HG03521 (cell line): ENCODE results near the gene FBN2.

Experiments
- ATAC-seq: cut with Tn5 transposase; IDR thresholded peaks from one replicate; pipeline ENCODE4 v1.9.1; 2021; ENCODE audit warnings: mild to moderate bottlenecking, moderate library complexity; ENCODE audit not compliant: unreplicated experiment

FBN2 gene

DNA sequence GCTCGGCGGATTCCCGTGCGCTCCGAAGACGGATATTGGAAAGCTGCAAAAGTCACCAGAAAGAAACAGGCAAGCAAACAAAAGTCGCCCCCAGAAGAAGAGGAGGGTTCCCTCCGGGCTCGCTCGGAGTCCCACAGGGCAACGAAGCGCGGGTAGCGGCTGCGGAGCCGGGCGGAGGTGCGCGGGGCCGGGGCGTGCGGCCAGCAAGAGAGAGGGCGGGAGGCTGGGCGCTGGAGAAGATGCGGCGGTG, at the start of gene FBN2:
TSS of gene FBN2 (minus strand) at position 246 of the 250 bp plus-strand sequence. CDS start 642 bp downstream, outside the sequence.
- ATAC-seq = no peak

DNA sequence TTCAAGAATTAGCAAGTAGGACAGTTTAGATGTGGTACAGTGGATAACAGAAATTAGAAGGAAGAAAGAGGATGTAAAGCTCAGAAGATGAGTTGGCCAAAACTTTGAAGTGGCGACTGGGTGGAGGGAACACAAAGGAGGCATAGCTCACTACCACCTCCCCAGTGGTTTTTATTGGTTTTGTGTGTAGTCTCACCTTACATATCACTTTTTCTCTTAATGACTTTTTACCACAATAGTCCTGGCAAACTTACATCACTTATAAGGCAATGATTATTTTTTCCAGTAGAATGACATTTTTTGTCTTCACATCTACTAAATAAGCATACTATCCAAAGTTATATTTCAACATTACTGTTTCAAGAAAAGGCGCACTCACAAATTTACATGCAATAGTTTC, 49.2 kb upstream of the FBN2 start:
- no peak for ATAC-seq

DNA sequence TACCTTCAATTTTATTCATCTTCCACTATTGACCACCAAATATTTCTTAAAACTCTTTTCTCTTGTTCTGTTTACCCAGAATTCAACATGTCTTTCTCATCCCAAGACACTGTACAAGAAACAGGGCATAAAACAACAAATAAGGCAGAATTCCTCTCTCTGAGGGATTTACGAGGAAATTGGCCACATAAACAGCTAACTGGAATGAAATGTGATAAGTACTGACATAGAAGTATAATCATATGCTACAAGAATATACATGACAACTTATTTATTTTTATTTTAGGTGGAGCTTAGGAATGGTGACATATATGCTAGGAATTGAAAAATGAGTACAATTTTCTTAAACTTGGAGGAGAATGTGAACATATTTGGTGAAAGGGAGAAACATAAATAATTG, 48.8 kb upstream of the FBN2 start:
- no peak for ATAC-seq

DNA sequence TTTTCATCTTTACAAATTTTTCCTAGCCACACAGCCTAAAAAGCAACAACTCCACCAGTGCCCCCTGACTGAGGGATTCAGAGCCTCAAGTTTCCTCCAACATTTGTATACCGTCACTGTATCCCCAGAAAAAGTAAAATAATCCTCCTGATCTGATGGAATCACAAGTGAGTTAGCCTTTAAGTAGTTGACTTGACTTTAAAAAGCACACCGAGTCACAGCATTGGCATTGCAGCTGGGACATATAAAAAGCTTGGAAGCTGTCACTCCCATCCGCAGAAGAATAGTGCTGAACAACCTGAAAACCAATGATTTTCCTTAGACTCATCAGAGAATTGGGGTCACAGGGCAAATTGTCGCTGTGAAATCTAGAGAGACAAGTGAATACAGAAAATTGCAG, 41.6 kb upstream of the FBN2 start:
- no peak for ATAC-seq

DNA sequence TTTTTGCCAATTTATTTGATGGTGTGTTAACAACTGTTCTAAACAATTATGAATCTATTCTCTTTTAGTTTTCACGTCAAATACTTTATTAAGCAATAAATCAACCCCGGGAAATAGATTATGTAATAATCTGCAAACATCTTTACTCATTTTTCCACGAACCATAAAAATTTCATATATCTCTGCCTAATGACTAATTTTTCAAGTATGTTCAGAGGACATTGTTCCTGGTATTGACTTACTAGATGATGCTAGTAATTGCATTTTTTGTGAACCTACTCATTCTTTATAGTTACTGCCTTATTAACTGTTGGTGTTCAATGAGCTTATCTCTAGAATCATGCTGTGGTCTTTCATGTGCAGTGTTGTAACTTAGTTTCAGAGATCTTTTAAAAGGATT, 41.0 kb upstream of the FBN2 start:
- no peak for ATAC-seq

DNA sequence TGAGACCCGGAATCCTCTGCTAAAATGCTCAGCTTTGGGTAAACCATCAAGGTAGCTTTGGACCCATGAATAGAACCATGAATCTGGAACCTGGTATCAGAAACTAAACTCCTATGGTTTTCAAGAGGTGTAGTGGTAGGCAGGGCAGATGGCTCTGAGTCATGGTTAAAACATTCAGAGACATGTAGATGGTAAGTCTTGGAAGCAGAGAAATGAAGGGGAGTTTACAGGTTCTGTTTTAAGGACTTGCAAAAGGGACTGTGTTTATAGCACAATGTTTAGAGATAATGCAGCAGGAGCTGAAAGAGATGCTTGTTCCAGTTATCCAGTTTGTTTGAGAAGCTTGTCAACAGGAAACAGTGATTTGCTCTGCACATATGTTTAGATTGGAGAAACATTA, 36.0 kb upstream of the FBN2 start:
- no peak for ATAC-seq

DNA sequence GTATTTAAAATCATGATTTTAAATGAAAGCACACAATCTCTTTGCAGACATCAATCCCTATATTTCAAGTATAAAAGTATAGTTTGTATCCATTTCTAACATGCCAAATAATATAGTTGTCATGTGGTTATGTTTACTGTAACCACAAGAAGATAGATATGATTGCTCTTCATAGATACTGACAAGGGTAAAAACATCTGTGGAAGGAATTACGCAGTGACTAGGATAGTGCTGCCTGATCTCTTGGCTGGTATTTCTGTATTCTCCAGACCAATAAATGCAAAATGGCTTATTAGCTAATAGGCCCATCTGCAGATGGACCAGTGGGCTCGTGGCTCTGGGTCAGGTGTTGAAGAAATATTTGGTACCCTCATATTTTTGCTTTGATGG, 34.9 kb upstream of the FBN2 start:
- ATAC-seq = no peak

DNA sequence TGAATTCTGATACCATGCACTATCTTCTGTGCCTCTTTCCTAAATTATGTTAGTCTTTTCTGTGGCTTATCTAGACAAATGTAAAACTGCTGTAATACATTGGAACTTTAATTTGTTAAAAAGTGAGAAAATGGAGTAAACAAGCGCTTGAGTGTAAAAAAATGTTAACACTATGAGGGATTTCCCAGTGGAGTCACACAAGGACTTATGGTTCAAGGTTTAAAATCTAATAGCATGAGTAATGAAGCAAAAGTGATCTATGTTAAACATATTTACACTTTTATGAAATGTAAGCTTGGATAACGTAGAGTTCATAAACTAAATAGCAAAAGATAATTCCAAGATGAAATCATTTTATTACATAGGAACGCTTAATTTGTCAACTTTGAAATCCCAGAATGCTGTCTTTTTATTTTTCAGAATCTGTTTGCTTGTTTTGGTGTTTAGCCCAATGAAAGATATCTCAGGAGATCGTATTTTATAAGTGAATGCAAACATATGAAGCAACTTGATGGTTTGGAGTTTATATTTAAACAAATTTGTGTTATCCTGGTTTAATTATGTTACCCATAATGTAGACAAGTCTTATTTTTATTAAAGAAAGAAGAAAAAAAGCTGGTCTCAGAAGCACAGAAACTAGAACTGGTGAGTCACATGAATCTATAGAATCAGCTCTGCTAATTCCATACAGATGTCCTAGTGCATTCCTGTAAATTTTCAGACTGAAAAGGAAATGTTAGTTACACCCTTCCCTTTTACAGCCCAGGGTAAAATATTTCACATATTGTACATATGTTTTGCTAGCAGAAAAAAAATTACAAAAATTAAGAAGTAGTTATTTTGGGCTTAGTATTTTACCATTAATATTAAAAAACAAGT, 34.2 kb upstream of the FBN2 start:
- no peak for ATAC-seq

DNA sequence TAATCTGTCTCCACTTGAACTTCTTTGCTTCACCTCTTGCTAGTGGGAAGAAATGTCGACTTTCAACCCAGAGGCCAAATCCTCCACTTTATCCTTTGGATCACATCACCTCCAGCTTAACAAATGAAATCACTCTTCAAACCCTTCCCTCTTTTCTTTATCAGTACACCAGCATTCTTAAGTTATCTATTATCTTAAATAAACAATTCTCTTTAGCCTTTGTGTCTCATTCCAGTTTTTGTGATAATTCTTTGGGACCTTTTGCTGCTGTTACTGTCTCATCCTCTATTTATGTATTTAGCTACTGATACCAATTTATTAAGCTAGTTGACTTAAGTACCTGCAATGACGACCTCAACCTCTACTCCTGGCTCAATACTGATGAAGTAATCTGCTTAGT, 28.1 kb upstream of the FBN2 start:
- ATAC-seq = no peak

DNA sequence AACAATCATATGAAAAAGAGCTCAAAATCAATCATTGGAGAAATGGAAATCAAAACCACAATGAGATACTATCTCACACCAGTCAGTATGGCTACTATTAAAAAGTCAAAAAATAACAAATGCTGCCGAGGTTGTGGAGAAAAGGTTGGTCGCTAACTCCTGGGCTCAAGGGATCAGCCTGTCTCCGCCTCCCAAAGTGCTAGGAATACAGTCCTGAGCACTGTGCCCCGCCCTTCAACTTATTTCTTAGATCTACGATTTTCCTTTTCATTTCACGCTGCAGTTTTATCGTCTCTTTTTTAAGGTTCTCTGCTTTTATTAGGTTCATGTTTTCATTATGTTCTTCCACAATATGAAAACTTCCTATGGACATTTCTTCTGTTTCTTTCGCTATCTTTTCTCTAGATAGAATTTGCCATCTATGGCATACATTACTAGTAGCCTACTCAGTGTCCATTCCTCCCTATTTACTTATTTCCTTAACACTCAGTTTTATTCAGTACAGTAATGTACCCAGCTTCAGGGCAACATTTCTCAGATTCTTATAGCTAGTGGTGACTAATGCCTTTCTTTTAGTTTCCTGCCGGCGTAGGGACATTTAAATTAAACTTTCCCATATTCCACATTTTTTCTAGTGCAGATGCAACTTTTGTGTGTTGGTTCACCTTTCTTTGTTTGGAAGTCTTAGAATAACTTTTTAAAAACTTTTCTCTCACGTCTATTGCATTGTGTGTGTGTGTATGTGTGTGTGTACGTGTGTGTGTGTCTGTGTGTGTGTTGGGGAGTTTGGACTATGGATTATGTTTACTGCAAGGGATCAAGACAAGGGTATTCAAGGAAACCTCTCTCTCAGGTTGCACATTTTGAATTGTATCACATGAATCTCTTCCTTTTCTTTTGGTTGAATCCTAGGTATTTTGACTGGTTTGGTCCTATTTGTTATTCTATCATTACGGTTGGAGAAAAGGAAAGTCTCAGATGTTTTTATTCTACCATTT, 21.6 kb upstream of the FBN2 start:
- ATAC-seq = no peak

DNA sequence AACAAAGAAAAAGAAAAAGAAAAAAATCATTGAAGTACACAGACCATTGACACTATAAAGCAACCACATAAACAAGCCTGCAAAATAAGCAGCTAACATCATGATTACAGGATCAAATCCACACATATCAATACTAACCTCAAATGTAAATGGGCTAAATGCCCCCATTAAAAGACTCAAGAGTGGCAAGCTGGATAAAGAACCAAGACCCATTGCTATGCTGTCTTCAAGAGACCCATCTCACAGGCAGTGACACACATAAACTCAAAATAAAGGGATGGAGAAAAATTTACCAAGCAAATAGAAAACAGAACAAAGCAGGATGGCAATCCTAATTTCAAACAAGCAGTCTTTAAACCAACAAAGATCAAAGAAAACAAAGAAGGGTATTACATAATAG, 15.7 kb upstream of the FBN2 start:
- no peak for ATAC-seq

DNA sequence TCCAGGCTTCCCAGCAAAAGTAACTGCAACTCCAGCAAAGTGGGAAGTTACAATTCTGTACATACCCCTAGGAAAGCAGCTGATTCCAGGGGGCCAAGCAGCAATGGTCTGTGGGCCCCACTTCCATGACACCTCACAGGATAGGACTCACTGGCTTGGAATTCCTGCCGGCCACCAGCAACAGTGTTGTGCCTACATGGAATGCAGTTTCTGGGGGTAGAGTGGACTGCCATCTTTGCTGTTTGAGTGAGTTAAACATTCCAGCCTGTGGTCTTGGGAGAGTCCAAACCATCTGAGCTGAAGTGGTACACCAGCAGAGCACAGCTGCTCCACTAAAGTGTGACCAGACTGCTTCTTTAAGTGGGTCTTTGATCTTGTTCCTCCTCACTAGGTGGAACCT, 13.4 kb upstream of the FBN2 start:
- no peak for ATAC-seq

DNA sequence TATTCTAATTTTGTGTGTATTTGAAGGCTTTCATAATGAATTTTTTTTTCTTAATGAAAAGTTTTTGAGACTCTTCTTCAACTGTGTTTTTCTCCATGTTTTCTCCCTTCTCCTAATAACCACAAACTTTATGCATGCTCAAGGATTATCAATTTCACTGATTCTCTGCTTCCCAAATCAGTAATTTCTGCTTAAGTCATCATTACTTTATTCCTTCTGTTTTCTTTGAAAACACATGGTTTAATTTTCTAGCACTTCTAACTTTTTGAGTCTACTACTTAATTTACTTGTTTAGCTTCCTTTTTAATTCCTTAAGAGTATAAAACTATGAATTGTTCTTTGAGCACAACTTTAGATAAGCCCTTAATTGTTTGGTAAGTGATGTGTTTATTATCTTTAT, 11.5 kb upstream of the FBN2 start:
- no peak for ATAC-seq

DNA sequence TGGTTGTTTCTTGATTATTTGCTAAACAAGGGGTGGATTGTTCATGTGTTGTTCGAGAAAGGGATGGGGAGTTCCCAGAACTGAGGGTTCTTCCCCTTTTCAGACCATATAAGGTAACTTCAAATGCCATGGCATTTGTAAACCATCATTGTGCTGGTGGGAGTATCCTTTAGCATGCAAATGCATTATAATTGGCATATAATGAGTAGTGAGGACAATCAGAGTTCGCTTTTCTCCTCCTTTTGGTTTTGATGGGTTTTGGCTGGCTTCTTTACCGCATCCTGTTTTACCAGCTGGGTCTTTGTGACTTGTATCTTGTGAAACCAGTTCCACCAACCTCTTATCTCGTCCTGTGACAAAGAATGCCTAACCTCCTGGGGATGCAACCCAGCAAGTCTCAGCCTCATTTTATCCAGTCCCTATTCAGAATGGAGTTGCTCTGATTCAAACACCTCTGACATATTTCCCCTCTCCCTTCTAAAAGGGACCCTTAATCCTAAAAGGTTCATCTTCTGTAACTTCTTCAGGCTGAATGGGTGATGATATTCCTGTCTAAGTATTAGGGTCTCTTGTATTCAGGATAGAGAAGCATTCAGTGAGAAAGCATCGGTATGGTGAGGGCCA, 8.7 kb upstream of the FBN2 start:
- ATAC-seq = no peak

DNA sequence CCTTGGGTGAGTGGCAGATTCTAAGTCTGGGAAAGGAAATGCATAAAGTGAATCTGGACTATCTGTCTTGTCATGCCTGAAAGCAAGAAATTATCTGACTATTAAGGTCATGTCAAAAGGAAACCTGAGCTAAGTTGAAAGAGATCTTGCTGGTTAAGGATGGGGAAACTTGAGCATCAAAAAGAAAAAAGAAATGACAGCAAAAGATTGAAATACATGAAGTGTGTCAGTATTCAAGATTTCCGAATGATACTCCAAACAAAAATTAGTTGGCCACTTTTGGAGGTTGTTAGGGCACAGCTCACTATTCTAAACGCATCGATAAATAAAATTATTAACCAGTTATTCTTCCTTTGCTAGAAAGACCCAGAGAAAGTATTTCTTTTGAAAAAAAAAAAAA, 3.3 kb upstream of the FBN2 start:
- ATAC-seq = no peak

DNA sequence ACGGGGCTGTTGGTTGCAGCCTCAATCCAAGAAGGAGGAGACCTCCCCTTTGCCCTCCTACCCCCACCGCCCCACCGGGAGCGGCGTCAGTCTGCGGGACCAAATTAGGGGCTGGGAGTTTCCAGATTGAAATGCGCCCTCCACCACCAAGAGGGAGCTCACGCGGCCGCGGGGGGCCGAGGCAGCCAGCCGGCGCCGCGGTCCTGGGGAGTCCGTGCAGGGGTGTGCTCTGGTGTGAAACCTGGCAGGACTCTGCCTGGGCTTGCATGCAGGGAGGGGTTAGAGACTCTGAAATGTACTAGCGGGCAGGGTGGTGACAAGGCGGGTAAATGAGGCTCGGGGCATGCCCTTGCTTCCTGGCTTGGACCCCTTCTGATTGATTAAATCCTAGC, 989 bp upstream of the FBN2 start:
- ATAC-seq = no peak

DNA sequence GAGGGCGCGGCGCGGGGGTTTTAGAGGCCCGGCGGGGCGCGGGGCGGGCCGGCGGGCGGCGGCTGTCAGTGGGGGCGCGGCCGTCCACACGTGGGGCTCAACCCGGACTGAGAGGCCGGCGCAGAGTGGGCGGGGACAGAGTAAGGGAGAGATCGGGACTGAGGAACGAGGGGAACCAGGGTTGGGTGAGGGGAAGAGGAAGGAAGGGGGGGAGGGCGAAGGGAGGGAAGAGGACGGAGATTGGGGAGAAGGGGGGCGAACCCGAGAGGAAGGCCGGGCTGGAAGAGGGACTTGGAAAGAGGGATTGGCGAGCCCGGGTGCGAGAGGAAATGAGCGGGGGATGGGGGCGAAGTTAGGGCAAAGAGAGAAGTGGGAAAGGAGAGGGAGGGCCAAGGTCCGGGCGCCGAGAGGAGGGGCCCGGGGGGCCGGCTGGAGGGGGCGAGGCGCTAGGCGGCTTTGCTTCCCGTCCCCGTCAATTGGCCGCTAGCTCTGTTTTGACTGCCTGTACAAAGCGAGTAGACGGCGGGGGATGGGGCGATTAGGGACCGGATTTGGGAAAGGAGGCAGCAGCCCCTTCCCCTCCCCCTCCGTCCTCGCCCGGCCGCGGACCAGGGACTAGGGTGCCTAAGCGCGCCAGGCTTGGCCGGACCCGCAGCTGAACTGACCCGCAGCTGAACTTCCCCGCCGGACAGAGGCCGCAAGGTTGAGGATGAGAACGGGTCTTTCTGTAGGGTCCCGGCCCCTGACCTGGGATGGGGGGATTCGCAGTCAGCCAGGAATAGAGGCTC, 399 bp upstream of the FBN2 start:
- no peak for ATAC-seq

DNA sequence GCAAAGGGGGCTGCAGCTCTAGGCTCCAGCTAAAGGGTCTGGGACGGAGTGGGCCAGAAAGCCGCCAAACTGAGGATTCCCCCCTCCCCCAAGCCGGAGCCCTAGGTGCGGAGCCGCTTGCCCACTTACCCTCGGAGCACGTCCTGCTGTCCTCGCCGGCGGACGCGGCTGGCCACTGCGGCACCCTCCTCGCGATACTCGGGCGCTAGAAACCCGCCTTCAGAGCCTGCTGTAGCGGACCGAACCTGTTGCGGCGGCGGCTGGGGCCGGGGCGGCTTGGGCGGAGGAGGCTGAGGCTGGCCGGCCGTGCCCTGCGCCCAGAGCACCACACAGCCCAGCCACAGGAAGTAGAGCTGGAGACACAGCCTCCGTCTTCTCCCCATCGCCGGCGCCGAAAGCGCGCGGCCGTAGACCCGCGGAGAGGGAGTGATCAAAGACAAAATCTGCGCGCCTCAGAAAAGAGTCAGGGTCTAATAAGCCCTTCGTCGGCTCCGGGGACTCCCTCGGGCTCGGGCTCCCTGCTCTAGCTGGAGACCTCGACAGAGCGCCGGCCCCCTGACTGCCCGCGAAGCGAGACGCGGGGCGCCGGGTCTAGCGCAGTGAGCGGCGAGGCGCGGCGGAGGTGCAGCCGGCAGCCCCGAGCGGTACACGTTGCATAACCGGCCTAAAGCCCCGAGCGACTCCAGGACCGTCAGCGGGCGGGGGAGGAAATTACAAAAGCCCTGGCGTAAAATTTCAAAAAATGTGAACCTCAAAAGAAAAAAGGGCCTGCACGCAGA, 635 bp downstream of the FBN2 start:
- no peak for ATAC-seq

DNA sequence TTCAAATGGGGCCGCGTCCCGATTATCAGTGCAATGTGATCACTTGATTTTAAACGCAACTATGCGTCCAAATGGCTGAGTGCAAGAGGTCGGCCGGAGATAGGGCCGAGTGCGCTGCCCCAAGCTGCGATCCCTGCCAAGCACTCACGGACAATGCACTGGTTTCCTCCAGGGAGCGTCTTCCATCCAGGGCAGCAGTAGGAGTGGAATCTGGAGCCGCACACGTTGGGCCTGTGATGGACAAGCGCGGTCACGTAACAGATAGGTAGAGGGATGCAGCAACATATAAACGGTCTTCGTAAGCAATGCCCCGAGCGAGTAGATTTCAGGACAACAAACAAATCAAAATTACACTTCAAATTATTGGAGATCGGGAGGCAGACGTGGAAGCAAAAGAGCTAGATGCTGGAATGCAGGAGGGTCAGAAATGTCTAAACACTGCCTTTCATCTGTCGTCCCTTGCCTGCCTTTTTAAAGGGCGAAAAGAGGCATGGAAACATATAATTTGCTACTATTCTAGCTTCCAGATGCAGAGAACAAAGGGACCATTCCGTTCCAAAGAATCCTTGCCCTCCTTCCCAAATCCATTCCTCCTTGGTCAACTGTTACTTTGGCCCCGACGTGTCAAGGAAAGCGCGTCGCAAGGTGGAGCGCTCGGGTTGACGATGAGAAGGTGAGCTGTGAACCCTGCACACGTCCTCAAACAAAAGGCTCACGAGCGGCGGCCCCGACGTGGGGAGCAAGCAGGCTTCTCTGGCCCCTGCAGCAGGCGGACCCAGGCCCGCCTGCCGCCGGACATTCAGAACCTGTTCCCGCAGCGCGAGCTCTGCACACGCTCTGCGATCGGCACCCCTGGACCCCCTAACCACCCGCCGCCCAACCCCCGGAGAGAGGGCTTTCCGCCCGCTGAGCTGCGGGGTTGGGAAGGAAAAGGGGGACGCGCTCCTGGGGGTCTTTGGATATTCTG, 1.5 kb downstream of the FBN2 start:
- no peak for ATAC-seq
